Gastrocnemius medialis (tissue), 4 donors: ENCODE results near the gene MMEL1.

ENCODE experiments used
- CTCF ChIP-seq, 5 experiments: fragments of 450-650 bp in 3 of 5; fragments of 200-600 bp in 2 of 5; sonication (generic) in 2 of 5; IDR thresholded peaks in 4 of 5; conservative IDR thresholded peaks in 1 of 5; 1 replicate in 4 of 5; 2 replicates in 1 of 5; pipeline ENCODE4 v1.5.1; 2016 to 2019; ENCODE audit warnings: antibody characterized with exemption in 5 of 5, mild to moderate bottlenecking in 3 of 5, moderate library complexity in 3 of 5
- POLR2A ChIP-seq, 2 donors: fragments of 450-650 bp; IDR thresholded peaks; one replicate each; pipeline ENCODE4 v1.6.1; 2017; ENCODE audit warnings: antibody characterized with exemption in 2 of 2, mild to moderate bottlenecking in 2 of 2, moderate library complexity in 2 of 2

GRCh38 chr1:2544875-2545640, 87.8 kb downstream of the MMEL1 start:
- TF ChIP-seq CTCF (IDR thresholded peaks at IDR 0.05 in 4 of 5, conservative IDR thresholded peaks at IDR 0.05 in 1 of 5), result no peak
- TF ChIP-seq POLR2A (IDR thresholded peaks at IDR 0.05), result no peak
